Naive thymus-derived CD8-positive, alpha-beta T cell (primary cell): ENCODE results near the gene DNA2. TPM values are rescaled to one million over a fixed set of nuclear protein-coding genes. Genes with fewer than 3 reads are reported as not detected.

Experiments
- ATAC-seq, 2 donors: fragments of 150-1000 bp; cut with Tn5 transposase in 1 of 2; sonication (Bioruptor Pico), chemical (Tn5 transposase) in 1 of 2; 1 replicate in 1 of 2; 2 replicates in 1 of 2; pipeline ENCODE4 v1.10.0; 2021; ENCODE audit warnings: mild to moderate bottlenecking in 2 of 2, moderate library complexity in 2 of 2
- POLR2A ChIA-PET: fragments of 350-600 bp; sonication (Branson Sonifier 250); formaldehyde crosslinking; loops from one replicate; lab custom pipeline; 2021; ENCODE audit warnings: antibody characterized with exemption; lab: Charles Lee
- DNase-seq, 10 donors: peaks; one replicate each; pipeline versions ENCODE4 v3.0.0 to v3.0.0-alpha.2; 2020 to 2022
- H3K27ac Mint-ChIP-seq, 10 donors: one replicate each; pipeline ENCODE4 v1.8.0; 2020 to 2022; ENCODE audit warnings: mild to moderate bottlenecking in 10 of 10, mixed read lengths in 10 of 10, moderate library complexity in 4 of 10, inconsistent platforms in 1 of 10
- H3K27me3 Mint-ChIP-seq, 5 donors: one replicate each; pipeline ENCODE4 v1.8.0; 2021 to 2022; ENCODE audit warnings: mixed read lengths in 5 of 5
- H3K36me3 Mint-ChIP-seq, 3 donors: one replicate each; pipeline ENCODE4 v1.8.0; 2020 to 2022; ENCODE audit warnings: mixed read lengths in 3 of 3, mild to moderate bottlenecking in 2 of 3, inconsistent platforms in 1 of 3
- H3K4me1 Mint-ChIP-seq, 4 donors: one replicate each; pipeline ENCODE4 v1.8.0; 2021 to 2022; ENCODE audit warnings: mixed read lengths in 4 of 4
- H3K4me3 Mint-ChIP-seq, 10 donors: one replicate each; pipeline ENCODE4 v1.8.0; 2020 to 2022; ENCODE audit warnings: mild to moderate bottlenecking in 10 of 10, mixed read lengths in 10 of 10, moderate library complexity in 6 of 10, inconsistent platforms in 1 of 10
- H3K9me3 Mint-ChIP-seq, 9 donors: one replicate each; pipeline ENCODE4 v1.8.0; 2020 to 2022; ENCODE audit warnings: mixed read lengths in 9 of 9, mild to moderate bottlenecking in 3 of 9, inconsistent platforms in 1 of 9, moderate library complexity in 1 of 9
- polyA plus RNA-seq, 3 donors: library from polyadenylated mRNA; unstranded; fragments of 300-500 nt; fragmentation: Illumina TruSeq; gene quantifications; one replicate each; pipeline ENCODE4 v1.2.3, GENCODE V29; 2021
- total RNA-seq, 8 experiments: library from RNA in 2 of 8; stranded (reverse) in 2 of 8; gene quantifications; one replicate each; pipeline ENCODE4 v1.2.3 and lab custom pipeline; 2021 to 2026

Gene DNA2
- total and polyA plus RNA-seq, 5 experiments from 2014 or later, result 0.51 to 9.8 (median 0.74) TPM

GRCh38 chr10:68385740-68386139 is 86.0 kb downstream of the DNA2 start:
- POLR2A ChIA-PET, result no interaction called here
- Mint-ChIP-seq H3K27ac (no peak overlapping the region), H3K4me3 (no peak overlapping the region), H3K36me3 (peaks cover 4 to 75% (median 7%) of the 10 kb centered on the region in 3 donors), H3K4me1 (no peaks in the 10 kb centered on the region), H3K27me3 (no peaks in the 10 kb centered on the region), H3K9me3 (no peaks in the 10 kb centered on the region)
- DNase-seq (no peak), ATAC-seq (no peak)

DNA sequence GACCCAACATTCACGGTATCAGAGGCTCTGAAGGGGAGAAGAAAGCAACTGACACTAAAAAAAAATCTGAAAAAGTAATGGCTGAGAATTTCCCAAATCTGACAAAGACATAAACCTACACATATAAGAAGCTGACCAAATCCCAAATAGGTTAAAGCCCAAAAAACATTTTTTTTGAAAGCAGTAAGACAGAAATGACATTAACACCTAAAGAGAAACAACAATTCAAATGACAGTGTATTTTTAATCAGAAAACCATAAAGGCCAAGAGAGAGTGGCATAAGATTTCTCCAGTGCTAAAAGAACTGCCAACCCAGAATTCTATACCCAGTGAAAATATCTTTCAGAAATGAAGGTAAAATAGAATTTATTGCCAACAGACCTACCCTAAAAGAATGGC is 100.2 kb downstream of the DNA2 start:
- POLR2A ChIA-PET, result no interaction called here
- Mint-ChIP-seq H3K36me3 (peaks cover 19 to 71% (median 42%) of the 10 kb centered on the region in 3 donors), H3K4me1 (peaks cover 0 to 2% (median 0%) of the 10 kb centered on the region in 4 donors), H3K27me3 (no peaks in the 10 kb centered on the region), H3K27ac (no peak overlapping the region), H3K9me3 (peaks cover 0 to 25% (median 8%) of the 10 kb centered on the region in 9 donors), H3K4me3 (no peak overlapping the region)
- DNase-seq (no peak), ATAC-seq (no peak)

GRCh38 chr10:68367121-68367520 is 104.7 kb downstream of the DNA2 start:
- POLR2A ChIA-PET, result no interaction called here
- Mint-ChIP-seq H3K27ac (peak overlapping the region in 1 of 10 donors; percentile 22), H3K36me3 (peaks cover 0 to 59% (median 31%) of the 10 kb centered on the region in 3 donors), H3K4me1 (no peaks in the 10 kb centered on the region), H3K4me3 (no peak overlapping the region), H3K9me3 (peaks cover 0 to 16% (median 3%) of the 10 kb centered on the region in 9 donors), H3K27me3 (no peaks in the 10 kb centered on the region)
- no peak for ATAC-seq
- DNase-seq, result no peak

- peaks cover 0 to 12% (median 3%) of the 10 kb centered on the region in 9 donors for H3K9me3 Mint-ChIP-seq
- H3K27ac Mint-ChIP-seq, result no peak overlapping the region
- H3K36me3 Mint-ChIP-seq, result peaks cover 0 to 59% (median 30%) of the 10 kb centered on the region in 3 donors
- DNase-seq (no peak), ATAC-seq (no peak)
- no peaks in the 10 kb centered on the region for H3K27me3 Mint-ChIP-seq
- H3K4me3 Mint-ChIP-seq, result no peak overlapping the region
- POLR2A ChIA-PET, result no interaction called here
- no peaks in the 10 kb centered on the region for H3K4me1 Mint-ChIP-seq
Observed at GRCh38 chr10:68366600-68366999, 105.2 kb downstream of the DNA2 start.

- DNase-seq, result no peak
- POLR2A ChIA-PET, result no interaction called here
Observed at GRCh38 chr10:68365611-68366010, 106.2 kb downstream of the DNA2 start.

GRCh38 chr10:68364101-68364886 is 107.5 kb downstream of the DNA2 start:
- ATAC-seq (no peak), DNase-seq (no peak)
- H3K36me3 Mint-ChIP-seq, result peaks cover 0 to 50% (median 18%) of the 10 kb centered on the region in 3 donors
- no peaks in the 10 kb centered on the region for H3K4me1 Mint-ChIP-seq
- POLR2A ChIA-PET, result no interaction called here
- H3K27me3 Mint-ChIP-seq, result no peaks in the 10 kb centered on the region
- H3K9me3 Mint-ChIP-seq, result no peaks in the 10 kb centered on the region
- H3K27ac Mint-ChIP-seq, result peak overlapping the region in 5 of 10 donors; percentile 12 to 74 (median 36)
- H3K4me3 Mint-ChIP-seq, result no peak overlapping the region

More at GRCh38 chr10:68365611-68366010, 106.2 kb downstream of the DNA2 start:
- Mint-ChIP-seq H3K4me3 (no peak overlapping the region), H3K27me3 (no peaks in the 10 kb centered on the region), H3K36me3 (peaks cover 0 to 56% (median 23%) of the 10 kb centered on the region in 3 donors), H3K9me3 (peaks cover 0 to 6% (median 3%) of the 10 kb centered on the region in 9 donors), H3K4me1 (no peaks in the 10 kb centered on the region), H3K27ac (no peak overlapping the region)
- no peak for ATAC-seq

Other genes with a start within 250 kb of the DNA2 start
- gene ATOH7, start 239.9 kb downstream of the DNA2 start, total RNA-seq, result not detected
- gene ATOH7, start 239.9 kb downstream of the DNA2 start, polyA plus RNA-seq, result not detected
- 100 to 1,000 TPM; 184 to 186 TPM for gene HNRNPH3, start 139.9 kb downstream of the DNA2 start, total RNA-seq
- 100 to 1,000 TPM; 116 to 166 (median 144) TPM for gene HNRNPH3, start 139.9 kb downstream of the DNA2 start, polyA plus RNA-seq
- gene PBLD, start 139.0 kb downstream of the DNA2 start, total RNA-seq, result 1 to 10 TPM; 1.7 to 2.2 TPM
- gene PBLD, start 139.0 kb downstream of the DNA2 start, polyA plus RNA-seq, result 1 to 10 TPM in 2 of 3 donors, under 1 TPM in 1; 0.93 to 1.3 (median 1.2) TPM
- gene RUFY2, start 64.7 kb downstream of the DNA2 start, total RNA-seq, result 10 to 100 TPM; 26.5 to 30.0 TPM
- gene RUFY2, start 64.7 kb downstream of the DNA2 start, polyA plus RNA-seq, result 1 to 10 TPM; 5.0 to 6.8 (median 6.5) TPM
- 10 to 100 TPM; 26.6 to 38.2 TPM for gene SLC25A16, start 55.5 kb upstream of the DNA2 start, total RNA-seq
- 1 to 10 TPM; 2.5 to 6.3 (median 6.2) TPM for gene SLC25A16, start 55.5 kb upstream of the DNA2 start, polyA plus RNA-seq
- gene TET1, start 88.4 kb upstream of the DNA2 start, total RNA-seq, result 1 to 10 TPM; 3.1 to 3.2 TPM
- gene TET1, start 88.4 kb upstream of the DNA2 start, polyA plus RNA-seq, result 1 to 10 TPM; 1.5 to 2.0 (median 1.8) TPM
- gene CCAR1, start 249.3 kb upstream of the DNA2 start, total RNA-seq, result 100 to 1,000 TPM; 101 to 104 TPM
- 10 to 100 TPM; 29.6 to 48.1 (median 31.3) TPM for gene CCAR1, start 249.3 kb upstream of the DNA2 start, polyA plus RNA-seq